GM19099 (cell line): Measurements from ENCODE around the gene PI4KB.

ENCODE experiments used
- POLR2A ChIP-seq: IDR thresholded peaks from 3 replicates; pipeline ENCODE4 v1.6.1; 2011; ENCODE audit warnings: low read depth; ENCODE audit not compliant: insufficient read length; ENCODE audit errors: extremely low read depth

PI4KB gene

DNA sequence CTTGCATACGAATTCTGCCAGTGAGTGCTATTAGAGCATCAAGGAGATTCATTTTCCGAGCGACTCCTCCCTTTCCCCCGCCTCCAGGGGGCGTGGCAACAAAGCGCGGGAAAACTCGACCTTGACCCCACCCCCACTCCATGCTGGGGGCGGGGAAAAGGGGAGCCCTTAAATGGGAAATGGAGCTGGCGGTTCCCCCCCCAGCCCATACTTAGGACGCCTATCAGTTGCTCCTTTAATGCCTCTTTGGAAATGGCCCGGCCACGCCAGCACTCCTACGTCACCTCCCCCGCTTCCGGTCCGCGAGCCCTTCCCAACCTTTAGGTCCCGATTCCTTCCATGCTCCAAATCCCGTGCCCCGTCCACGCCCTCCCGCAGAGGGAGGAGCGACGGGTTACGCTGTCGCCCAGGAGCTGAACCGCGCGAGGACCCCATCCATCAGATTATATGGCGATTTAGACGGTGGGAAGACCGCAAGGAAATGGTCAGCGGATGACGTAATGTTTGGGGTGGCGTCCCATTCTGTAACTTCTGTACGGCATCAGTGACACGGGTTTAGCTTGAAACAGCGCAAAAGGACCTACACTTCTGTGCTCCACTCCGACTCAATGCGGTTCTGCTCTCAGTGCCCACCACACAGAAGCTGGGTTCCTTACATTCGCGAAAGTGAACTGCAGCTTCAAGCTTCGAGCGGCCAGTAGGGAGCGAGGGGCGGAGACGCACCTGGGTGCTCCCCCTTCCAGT lies 45.8 kb downstream of the PI4KB start:
- TF ChIP-seq POLR2A = peak; percentile 60

DNA sequence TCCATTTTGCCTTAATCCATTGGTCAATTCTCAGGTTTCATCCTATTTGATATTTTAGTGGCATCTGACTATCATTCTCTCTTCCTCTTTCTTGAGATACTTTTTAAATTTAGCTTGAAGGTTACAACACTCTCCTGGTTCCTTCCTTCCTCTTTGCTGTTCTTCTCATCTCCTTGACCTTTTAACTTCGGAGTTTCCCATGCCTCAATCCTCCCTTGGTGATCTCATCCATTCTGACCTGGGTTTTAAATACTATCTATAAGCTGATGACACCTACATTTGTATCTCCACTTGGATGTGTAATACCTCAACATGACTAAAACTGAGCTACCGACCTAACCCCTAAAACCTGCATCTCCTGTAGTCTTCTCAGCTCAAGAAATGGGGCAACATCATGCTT lies 50.0 kb downstream of the PI4KB start:
- TF ChIP-seq POLR2A = no peak

DNA sequence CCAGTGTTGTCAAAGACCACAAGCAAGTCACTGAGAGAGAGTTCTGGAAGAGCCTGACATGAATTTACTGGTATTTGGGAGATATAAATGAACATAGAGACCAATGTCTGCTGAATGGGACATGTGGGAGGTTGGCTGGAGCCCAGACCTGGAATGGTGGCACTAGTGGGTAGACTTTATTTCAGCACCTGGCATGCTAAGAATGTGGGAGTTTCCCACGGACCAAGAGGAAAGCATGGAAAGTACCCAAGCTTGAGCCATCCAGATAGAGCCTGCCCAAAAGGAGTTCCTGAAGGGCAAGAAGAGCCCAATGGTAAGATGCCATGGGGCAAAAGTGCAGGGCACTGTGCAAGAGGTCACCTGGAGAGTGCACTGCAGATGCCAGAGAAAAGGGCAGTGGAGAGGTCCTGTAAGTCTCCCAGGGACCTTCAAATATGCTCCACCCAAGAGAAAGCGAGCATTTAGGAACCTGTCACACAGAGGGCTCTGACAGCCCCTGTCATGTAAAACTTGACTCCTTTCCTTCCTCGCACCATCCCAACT lies 53.2 kb downstream of the PI4KB start:
- no peak for TF ChIP-seq POLR2A

DNA sequence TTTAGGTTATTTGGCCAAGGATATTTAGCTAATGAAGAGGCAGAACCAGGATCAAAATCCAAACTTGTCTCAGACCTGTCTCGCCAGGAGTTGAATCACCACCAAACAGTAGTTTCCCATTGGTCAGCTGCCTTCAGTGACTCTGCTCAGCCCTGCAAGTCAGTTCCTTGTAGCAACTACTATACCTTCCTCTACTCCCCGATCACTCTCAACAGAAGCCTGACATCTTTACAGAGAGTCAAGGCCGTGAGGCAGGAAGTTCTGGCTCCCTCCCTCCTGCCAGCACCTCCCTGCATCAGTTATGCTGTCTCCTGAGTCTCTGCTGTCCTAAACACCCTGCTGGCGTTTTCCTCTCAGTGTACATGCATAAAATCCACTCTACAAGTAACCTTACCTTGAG lies 59.5 kb downstream of the PI4KB start:
- TF ChIP-seq POLR2A = no peak

DNA sequence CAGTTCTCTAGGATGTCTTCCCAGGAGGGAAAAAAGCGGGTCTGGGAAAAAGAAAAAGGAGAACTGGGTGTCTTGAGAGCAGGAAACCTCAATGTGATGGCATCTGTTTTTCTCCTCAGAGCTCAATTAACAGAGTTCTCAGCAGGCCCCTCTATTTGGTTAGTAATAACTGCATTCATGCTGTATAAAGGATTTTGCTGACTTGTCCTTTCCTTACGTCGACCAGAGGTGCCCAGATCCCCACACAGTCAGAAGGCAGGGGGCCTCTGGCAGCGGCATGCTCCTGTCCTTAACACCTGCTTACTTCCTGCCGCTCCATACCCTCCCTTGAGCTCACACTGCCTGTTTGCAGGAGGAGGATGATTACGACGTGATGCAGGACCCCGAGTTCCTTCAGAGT lies 60.4 kb downstream of the PI4KB start:
- no peak for TF ChIP-seq POLR2A

DNA sequence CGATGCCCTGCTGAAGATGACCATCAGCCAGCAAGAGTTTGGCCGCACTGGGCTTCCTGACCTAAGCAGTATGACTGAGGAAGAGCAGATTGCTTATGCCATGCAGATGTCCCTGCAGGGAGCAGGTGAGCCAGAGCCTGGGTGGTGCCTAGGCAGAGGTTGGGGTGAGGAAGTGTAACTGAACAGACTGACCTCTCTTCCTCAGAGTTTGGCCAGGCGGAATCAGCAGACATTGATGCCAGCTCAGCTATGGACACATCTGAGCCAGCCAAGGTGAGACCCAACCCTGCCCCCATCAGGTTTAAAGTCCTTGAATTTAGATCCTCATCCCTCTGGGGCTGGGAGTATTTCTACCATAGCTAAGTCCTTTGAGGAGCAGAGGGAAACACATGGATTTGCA lies 60.9 kb downstream of the PI4KB start:
- TF ChIP-seq POLR2A = no peak

DNA sequence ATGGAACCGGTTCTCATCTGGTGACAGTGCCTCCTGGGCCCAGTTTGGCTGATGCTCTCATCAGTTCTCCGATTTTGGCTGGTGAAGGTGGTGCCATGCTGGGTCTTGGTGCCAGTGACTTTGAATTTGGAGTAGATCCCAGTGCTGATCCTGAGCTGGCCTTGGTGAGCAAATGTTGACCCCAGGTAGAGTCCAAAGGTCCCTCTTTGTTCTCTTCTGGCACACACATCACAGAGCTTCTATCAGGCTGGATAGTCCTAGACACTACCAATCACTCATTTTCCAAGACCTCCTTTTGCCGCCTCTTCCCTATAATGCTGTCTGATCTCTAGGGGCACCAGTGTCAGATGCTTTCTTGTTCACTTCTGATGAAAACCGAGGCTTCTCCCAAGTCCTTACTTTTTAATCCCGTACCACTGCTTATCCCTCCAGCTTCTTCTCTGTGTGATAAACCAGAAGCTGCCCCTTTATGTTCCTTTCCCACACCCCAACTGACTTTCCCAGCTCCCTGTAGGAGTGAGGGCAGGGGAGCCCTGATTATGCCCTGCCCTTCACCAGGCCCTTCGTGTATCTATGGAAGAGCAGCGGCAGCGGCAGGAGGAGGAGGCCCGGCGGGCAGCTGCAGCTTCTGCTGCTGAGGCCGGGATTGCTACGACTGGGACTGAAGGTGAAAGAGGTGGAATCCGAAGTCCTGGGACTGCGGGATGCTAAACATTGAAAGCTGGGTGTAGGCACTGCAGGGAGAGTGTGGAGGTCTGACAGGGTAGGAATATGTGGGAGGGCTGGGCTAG lies 61.6 kb downstream of the PI4KB start:
- no peak for TF ChIP-seq POLR2A

DNA sequence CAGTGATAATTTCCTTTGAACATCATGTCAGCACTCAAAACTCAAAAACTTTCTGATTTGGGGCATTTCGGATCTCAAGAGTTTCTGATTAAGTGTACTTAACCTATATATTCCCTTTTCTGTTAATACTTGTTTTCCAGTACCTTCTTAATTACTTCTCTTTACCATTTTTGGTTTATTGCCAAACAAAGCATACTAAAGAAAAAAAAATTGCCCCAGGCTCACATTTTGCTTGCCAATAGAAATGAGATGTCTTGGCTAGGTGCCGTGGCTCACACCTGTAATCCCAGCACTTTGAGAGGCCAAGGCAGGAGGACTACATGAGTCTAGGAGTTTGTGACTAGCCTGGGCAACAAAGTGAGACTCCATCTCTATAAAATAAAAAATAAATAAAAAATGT lies 67.9 kb downstream of the PI4KB start:
- no peak for TF ChIP-seq POLR2A

DNA sequence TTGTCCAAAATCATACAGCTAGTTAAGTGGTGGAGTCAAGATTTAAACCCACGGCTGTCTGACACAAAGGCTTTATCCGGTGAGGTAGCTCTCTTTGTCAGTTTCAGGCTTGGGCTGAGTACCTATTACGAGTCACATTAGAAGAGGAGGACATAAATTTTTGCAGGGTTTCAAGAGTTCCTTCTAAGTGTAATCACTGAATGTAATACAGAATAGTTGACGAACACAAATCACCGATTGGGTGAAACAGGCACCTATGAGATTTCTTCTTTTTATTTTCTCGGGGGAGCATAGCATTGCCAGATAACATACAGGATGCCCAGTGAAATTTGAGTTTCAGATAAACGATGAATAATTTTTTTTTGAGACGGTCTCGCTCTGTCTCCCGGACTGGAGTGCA lies 71.8 kb downstream of the PI4KB start:
- TF ChIP-seq POLR2A = no peak

DNA sequence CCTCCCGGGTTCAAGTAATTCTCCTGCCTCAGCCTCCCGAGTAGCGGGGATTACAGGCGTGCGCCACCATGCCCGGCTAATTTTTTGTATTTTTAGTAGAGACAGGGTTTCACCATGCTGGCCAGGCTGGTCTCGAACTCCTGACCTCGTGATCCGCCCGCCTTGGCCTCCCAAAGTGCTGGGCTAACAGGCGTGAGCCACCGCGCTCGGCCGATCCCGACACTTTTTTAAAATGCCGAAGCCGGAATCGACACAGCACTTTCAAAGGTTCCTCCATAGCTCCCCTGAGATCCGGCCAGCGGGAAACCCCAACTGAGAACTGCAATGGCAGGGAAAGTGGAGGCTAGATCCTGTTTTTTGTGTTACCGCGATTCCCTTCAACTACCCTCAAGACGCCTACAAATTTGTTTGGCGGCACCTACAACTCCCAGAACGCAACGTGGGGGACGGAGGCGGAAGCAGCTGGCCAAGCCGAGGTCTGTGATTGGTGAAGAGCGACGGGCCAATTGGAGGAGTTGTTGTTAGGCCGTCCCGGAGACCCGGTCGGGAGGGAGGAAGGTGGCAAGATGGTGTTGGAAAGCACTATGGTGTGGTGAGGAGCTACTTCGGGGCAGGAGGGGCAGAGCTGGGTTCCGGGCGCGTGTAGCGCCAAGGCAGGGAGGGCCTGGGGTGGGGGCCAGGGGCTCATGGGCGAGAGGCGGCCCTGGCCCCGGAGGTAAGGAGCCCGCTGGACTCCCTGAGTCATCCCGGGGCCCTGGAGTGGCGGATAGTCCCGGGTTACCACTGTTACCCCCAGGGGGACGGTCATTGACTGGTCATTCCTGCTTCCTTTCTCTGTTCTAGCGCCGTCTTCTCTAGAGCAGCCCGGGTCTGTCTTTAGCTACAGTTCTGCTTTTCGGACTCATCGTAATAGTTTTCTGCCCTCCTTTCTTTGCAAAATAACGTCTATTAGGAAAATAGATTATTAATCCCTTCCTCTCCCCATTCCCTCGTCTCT lies 72.7 kb downstream of the PI4KB start, which contains the start of gene PSMD4:
TSS of gene PSMD4 (plus strand) at position 518 of the 997 bp plus-strand sequence. CDS start at position 567, 49 bp downstream.
- TF ChIP-seq POLR2A = peak; percentile 91

DNA sequence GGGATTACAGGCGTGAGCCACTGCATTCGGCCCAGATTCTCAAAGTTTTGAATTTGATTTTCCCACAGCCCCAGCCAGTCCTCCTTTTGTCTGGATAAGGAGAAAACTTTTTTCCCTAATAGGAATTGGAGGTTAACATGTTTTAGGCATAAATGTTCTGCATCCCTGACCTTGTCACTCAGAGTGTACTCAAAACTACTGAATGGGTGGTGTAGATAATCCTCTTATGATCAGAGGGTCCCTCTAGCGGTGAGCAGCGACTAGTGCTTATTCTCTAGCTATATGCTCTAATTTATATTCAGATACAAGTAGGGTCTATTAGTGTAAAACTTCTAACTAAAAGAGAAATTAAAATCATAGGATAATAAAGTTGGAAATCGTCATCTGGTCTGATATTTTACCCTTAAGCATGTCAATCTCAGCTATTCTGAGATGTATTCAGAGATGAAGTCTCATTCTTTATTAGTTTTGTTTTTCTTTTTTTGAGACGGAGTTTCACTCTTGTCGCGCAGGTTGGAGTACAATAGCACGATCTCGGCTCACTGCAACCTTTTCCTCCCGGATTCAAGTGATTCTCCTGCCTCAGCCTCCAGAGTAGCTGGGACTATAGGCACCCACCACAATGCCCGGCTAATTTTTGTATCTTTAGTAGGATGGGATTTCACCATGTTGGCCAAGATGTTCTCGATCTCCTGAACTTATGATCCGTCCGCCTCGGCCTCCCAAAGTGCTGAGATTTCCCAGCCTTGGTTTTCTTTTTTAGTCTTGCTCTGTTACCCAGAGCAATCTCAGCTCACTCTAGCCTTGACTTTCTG lies 75.4 kb downstream of the PI4KB start:
- no peak for TF ChIP-seq POLR2A

DNA sequence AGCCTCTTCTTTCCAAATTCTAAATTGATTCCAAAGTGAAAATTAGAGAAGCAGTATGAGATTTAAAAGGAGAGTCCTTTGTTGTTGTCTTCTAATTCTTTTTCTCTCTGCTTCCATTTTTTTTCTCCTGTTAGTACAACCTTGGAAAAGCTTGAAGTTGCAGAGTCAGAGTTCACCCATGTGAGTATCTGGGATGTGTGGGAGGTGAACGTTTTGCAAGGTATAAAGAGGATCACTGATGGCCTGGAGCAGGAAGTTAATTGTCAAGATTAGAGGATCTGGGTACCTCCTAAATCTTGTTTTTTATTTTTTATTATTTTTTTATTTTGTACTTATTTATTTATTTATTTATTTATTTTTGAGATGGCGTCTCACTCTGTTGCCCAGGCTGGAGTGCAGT lies 80.4 kb downstream of the PI4KB start:
- no peak for TF ChIP-seq POLR2A

DNA sequence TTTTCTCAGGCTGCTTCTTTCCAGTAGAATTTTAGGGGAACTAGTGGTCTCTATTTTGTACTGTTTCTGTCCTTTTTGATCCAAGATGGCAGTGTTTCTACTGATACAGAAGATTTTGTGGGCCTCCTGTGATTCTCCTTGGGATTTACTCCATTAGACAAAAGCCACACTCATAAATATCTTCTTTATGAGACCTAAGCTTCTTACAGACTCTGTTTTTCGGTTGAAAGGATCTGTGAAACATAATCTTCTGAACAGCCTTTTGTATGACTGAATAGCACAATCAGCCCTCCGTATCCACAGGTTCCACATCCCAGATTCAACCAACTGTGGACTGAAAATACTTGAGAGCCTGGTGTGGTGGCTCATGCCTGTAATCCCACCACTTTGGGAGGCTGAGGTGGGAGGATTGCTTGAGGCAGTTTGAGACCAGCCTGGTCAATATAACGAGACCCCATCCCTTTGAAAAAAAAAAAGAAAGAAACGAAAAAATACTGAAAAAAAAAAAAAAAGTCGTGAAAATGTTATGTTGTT lies 83.5 kb downstream of the PI4KB start:
- TF ChIP-seq POLR2A = no peak

DNA sequence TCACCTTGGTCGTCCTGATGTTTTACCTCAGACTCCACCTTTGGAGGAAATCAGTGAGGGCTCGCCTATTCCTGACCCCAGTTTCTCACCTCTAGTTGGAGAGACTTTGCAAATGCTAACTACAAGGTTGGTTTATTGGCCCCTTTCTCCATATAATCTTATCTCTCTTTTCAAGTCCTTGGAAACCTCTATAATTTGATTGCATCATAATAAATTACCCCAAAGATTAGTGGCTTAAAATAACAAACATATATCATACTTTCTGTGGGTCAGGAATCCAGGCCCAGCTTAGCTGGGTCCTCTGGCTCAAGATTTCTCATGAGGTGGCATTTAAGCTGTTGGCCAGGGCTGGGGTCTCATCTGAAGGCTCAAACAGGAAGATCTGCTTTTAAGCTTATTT lies 84.8 kb downstream of the PI4KB start:
- TF ChIP-seq POLR2A = no peak
